Measurements from ENCODE around the gene KRT40.

DNA sequence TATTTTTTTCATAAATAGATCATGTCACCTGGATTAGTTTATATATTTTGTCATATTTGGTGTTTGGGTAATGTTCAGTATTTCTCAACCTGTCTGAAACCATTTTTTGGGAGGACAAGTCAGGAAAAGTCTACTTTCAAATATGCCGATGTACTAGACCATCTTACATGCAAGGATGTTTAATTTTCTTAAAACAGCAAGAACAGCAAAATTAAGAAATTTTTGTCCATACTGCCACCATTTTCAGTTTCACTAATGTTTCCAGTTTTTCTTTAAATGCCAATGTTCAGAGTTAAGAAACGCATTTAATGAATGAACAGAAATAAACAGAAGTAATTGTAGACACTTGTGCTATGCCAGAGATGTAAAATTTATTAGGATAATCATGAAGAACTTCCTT, 9.0 kb upstream of the KRT40 start:
- no peak for TF ChIP-seq LEF1 (IDR thresholded peaks at IDR 0.05; ENCODE audit: borderline replicate concordance)
- TF ChIP-seq HDGF (IDR thresholded peaks at IDR 0.05; ENCODE audit: borderline replicate concordance), result no peak
- TF ChIP-seq, protein P1, sequence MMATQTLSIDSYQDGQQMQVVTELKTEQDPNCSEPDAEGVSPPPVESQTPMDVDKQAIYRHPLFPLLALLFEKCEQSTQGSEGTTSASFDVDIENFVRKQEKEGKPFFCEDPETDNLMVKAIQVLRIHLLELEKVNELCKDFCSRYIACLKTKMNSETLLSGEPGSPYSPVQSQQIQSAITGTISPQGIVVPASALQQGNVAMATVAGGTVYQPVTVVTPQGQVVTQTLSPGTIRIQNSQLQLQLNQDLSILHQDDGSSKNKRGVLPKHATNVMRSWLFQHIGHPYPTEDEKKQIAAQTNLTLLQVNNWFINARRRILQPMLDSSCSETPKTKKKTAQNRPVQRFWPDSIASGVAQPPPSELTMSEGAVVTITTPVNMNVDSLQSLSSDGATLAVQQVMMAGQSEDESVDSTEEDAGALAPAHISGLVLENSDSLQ (IDR thresholded peaks at IDR 0.05), result no peak
- TF ChIP-seq SUZ12 (IDR thresholded peaks at IDR 0.05), result no peak
- TF ChIP-seq FOXA1 (IDR thresholded peaks at IDR 0.05), result no peak
- no peak for TF ChIP-seq FOXM1 (IDR thresholded peaks at IDR 0.05; ENCODE audit: borderline replicate concordance)
- TF ChIP-seq FOXK2 (IDR thresholded peaks at IDR 0.05), result no peak
- no peak for TF ChIP-seq ZNF384 (IDR thresholded peaks at IDR 0.05)
- TF ChIP-seq L3MBTL2 (conservative IDR thresholded peaks at IDR 0.05), result no peak
- no peak for TF ChIP-seq SP1 (IDR thresholded peaks at IDR 0.05)
- TF ChIP-seq ARNT (IDR thresholded peaks at IDR 0.05), result no peak
- TF ChIP-seq BHLHE40 (IDR thresholded peaks at IDR 0.05; ENCODE audit: borderline replicate concordance), result no peak
- TF ChIP-seq TARDBP (IDR thresholded peaks at IDR 0.05), result no peak

Data from HEK293T (cell line).